Measurements from ENCODE around the gene ACP7. TPM values are rescaled to one million over a fixed set of nuclear protein-coding genes. Genes with fewer than 3 reads are reported as not detected.

ACP7 gene
- total and polyA plus RNA-seq, 9 of the 15 experiments (the other 6 are each of a cell fraction or from before 2014, with no cell fraction given), result not detected

DNA sequence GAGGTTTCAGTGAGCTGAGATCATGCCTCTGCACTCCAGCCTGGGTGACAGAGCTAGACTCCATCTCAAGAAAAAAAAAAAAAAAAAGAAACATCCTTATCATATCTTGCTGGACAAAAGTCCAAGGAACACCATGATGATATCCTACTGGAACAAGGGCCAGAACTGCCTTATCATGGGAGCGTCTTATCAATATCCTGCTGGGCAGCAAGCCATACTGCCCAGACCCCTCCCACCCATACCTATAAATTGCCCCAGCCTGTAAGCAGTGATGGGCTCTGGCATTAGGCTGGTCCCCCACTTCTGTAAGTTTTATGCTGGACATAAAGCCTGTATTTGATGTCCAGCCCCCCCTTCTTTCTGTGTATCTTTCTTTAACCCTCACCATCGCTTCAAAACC lies 37.1 kb upstream of the ACP7 start:
- CTCF ChIA-PET (ENCODE audit: low intra/inter-chr PET ratio), result no interaction called here
- POLR2A ChIA-PET, result no interaction called here

More for the DNA sequence above, 37.1 kb upstream of the ACP7 start:
- no peak overlapping the region for H3K27ac ChIP-seq (ENCODE audit: extremely low read depth, low read depth, low read length)
- H3K36me3 ChIP-seq (ENCODE audit: control insufficient read depth, insufficient read depth, low read length), result no peaks in the 10 kb centered on the region
- no peaks in the 10 kb centered on the region for H3K9me3 ChIP-seq (replicated peaks; ENCODE audit: control insufficient read depth, insufficient read depth, low read depth, low read length)
- no peaks in the 10 kb centered on the region for H3K79me2 ChIP-seq (ENCODE audit: control insufficient read depth, insufficient read depth, low read length)
- H2AFZ ChIP-seq (ENCODE audit: low read depth, low read length), result no peak overlapping the region
- no peak for TF ChIP-seq ZNF561 (CRISPR knock-in tag; conservative IDR thresholded peaks at IDR 0.05)
- TF ChIP-seq, protein P1, sequence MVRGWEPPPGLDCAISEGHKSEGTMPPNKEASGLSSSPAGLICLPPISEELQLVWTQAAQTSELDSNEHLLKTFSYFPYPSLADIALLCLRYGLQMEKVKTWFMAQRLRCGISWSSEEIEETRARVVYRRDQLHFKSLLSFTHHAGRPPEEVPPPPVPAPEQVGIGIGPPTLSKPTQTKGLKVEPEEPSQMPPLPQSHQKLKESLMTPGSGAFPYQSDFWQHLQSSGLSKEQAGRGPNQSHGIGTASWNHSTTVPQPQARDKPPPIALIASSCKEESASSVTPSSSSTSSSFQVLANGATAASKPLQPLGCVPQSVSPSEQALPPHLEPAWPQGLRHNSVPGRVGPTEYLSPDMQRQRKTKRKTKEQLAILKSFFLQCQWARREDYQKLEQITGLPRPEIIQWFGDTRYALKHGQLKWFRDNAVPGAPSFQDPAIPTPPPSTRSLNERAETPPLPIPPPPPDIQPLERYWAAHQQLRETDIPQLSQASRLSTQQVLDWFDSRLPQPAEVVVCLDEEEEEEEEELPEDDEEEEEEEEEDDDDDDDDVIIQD (CRISPR knock-in tag; IDR thresholded peaks at IDR 0.05), result no peak
- TF ChIP-seq TAF1 (IDR thresholded peaks at IDR 0.05; ENCODE audit: control insufficient read depth, extremely low read depth, insufficient read depth, low read length, severe bottlenecking), result no peak
- TF ChIP-seq, protein P2, sequence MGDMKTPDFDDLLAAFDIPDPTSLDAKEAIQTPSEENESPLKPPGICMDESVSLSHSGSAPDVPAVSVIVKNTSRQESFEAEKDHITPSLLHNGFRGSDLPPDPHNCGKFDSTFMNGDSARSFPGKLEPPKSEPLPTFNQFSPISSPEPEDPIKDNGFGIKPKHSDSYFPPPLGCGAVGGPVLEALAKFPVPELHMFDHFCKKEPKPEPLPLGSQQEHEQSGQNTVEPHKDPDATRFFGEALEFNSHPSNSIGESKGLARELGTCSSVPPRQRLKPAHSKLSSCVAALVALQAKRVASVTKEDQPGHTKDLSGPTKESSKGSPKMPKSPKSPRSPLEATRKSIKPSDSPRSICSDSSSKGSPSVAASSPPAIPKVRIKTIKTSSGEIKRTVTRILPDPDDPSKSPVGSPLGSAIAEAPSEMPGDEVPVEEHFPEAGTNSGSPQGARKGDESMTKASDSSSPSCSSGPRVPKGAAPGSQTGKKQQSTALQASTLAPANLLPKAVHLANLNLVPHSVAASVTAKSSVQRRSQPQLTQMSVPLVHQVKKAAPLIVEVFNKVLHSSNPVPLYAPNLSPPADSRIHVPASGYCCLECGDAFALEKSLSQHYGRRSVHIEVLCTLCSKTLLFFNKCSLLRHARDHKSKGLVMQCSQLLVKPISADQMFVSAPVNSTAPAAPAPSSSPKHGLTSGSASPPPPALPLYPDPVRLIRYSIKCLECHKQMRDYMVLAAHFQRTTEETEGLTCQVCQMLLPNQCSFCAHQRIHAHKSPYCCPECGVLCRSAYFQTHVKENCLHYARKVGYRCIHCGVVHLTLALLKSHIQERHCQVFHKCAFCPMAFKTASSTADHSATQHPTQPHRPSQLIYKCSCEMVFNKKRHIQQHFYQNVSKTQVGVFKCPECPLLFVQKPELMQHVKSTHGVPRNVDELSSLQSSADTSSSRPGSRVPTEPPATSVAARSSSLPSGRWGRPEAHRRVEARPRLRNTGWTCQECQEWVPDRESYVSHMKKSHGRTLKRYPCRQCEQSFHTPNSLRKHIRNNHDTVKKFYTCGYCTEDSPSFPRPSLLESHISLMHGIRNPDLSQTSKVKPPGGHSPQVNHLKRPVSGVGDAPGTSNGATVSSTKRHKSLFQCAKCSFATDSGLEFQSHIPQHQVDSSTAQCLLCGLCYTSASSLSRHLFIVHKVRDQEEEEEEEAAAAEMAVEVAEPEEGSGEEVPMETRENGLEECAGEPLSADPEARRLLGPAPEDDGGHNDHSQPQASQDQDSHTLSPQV (IDR thresholded peaks at IDR 0.05), result no peak
- no peak for TF ChIP-seq MXI1 (IDR thresholded peaks at IDR 0.05; ENCODE audit: low read depth, low read length)
- no TSS peak for BruUV-seq (replicated peaks)
- no peak for FAIRE-seq
- DNase-seq (ENCODE audit: extremely low read depth in 1 of 4, low spot score in 3 of 4), result no peak
- no peaks in the 10 kb centered on the region for H3K9me1 ChIP-seq (ENCODE audit: control insufficient read depth, insufficient read depth, low read length)
- H3K4me1 ChIP-seq (replicated peaks in 1 of 2; ENCODE audit: control insufficient read depth in 2 of 2, insufficient read depth in 2 of 2, low read length in 2 of 2), result peaks cover 5 to 13% of the 10 kb centered on the region in 2 experiments; a peak in 3 of 5 replicates
- H3K9ac ChIP-seq (ENCODE audit: insufficient read depth in 1 of 2, low read depth in 2 of 2, low read length in 2 of 2), result no peak overlapping the region
- intact Hi-C loops (cut with micrococcal nuclease) (no loop called here), in situ Hi-C loops (cut with MboI) (no loop called here)
- H4K20me1 ChIP-seq (replicated peaks; ENCODE audit: control insufficient read depth, insufficient read depth, low read length), result no peaks in the 10 kb centered on the region
- WGBS (ENCODE audit: insufficient coverage, low coverage, missing lambda C conversion rate), result 36% methylated on average over 2 of the region's 2 CpGs
- no peak for ATAC-seq
- H3K4me2 ChIP-seq (ENCODE audit: insufficient read depth, low read length), result no peak overlapping the region
- H3K27me3 ChIP-seq (ENCODE audit: control insufficient read depth in 2 of 2, insufficient read depth in 2 of 2, low read length in 2 of 2), result no peaks in the 10 kb centered on the region
- H3K4me3 ChIP-seq, result no peak overlapping the region

All from K562 (cell line).